GM23338 (cell line): Measurements from ENCODE around the gene GORAB. TPM values are rescaled to one million over a fixed set of nuclear protein-coding genes. Genes with fewer than 3 reads are reported as not detected.

ENCODE experiments used
- ATAC-seq: fragments of 200-7000 bp; cut with Tn5 transposase; 3 replicates; pipeline ENCODE4 v1.9.1; 2020
- DNase-seq: peaks from one replicate; pipeline ENCODE4 v3.0.0-alpha.2; 2015; ENCODE audit warnings: low spot score
- H2AFZ ChIP-seq: fragments of 200-600 bp; sonication (generic); 2 replicates; pipeline ENCODE4 v1.8.0; 2016; ENCODE audit warnings: antibody characterized with exemption, mild to moderate bottlenecking, moderate library complexity
- H3F3A ChIP-seq: fragments of 200-600 bp; sonication (generic); replicated peaks from 2 replicates; pipeline ENCODE4 v1.8.0; 2017; ENCODE audit warnings: antibody characterized with exemption, mixed run types, low read depth
- H3K27ac ChIP-seq: fragments of 200-600 bp; sonication (generic); 2 replicates; pipeline ENCODE4 v1.6.1; 2016; ENCODE audit warnings: low read depth
- H3K27me3 ChIP-seq: fragments of 200-600 bp; sonication (generic); 2 replicates; pipeline ENCODE4 v1.8.0; 2016; ENCODE audit warnings: mild to moderate bottlenecking, mixed run types, moderate library complexity; ENCODE audit not compliant: insufficient read depth
- H3K36me3 ChIP-seq: fragments of 200-600 bp; sonication (generic); 2 replicates; pipeline ENCODE4 v1.8.0; 2016; ENCODE audit warnings: mild to moderate bottlenecking; ENCODE audit not compliant: insufficient read depth
- H3K4me1 ChIP-seq: fragments of 200-600 bp; sonication (generic); 2 replicates; pipeline ENCODE4 v1.8.0; 2016; ENCODE audit warnings: mild to moderate bottlenecking, moderate library complexity; ENCODE audit not compliant: insufficient read depth
- H3K4me2 ChIP-seq: fragments of 200-600 bp; sonication (generic); 2 replicates; pipeline ENCODE4 v1.7.1; 2017; ENCODE audit warnings: mixed run types
- H3K4me3 ChIP-seq: fragments of 200-600 bp; sonication (generic); 2 replicates; pipeline ENCODE4 v1.6.1; 2016; ENCODE audit warnings: mixed run types
- H3K79me2 ChIP-seq: fragments of 200-600 bp; sonication (generic); replicated peaks from 2 replicates; pipeline ENCODE4 v1.8.0; 2017; ENCODE audit warnings: mild to moderate bottlenecking; ENCODE audit not compliant: insufficient read depth
- H3K9me2 ChIP-seq: fragments of 200-600 bp; sonication (generic); 2 replicates; pipeline ENCODE4 v1.8.0; 2017; ENCODE audit not compliant: insufficient read depth
- H4K20me1 ChIP-seq: fragments of 200-600 bp; sonication (generic); replicated peaks from 2 replicates; pipeline ENCODE4 v1.8.0; 2017; ENCODE audit warnings: mild to moderate bottlenecking; ENCODE audit not compliant: insufficient read depth
- H3K27ac Mint-ChIP-seq: 2 replicates; pipeline ENCODE4 v1.8.0; 2020; ENCODE audit warnings: inconsistent platforms, mild to moderate bottlenecking, moderate library complexity, mixed read lengths
- H3K27me3 Mint-ChIP-seq: 3 replicates; pipeline ENCODE4 v1.8.0; 2022; ENCODE audit warnings: low read depth, mild to moderate bottlenecking, moderate library complexity, mixed read lengths, inconsistent platforms; ENCODE audit not compliant: insufficient read depth, poor library complexity
- H3K36me3 Mint-ChIP-seq: 3 replicates; pipeline ENCODE4 v1.8.0; 2021; ENCODE audit warnings: low read depth, mild to moderate bottlenecking, inconsistent platforms, moderate library complexity, mixed read lengths
- H3K4me1 Mint-ChIP-seq: 3 replicates; pipeline ENCODE4 v1.8.0; 2020; ENCODE audit warnings: mild to moderate bottlenecking, inconsistent platforms, mixed read lengths
- H3K4me3 Mint-ChIP-seq: 3 replicates; pipeline ENCODE4 v1.8.0; 2021; ENCODE audit warnings: moderate library complexity, mild to moderate bottlenecking, inconsistent platforms, mixed read lengths
- H3K9me3 Mint-ChIP-seq: 3 replicates; pipeline ENCODE4 v1.8.0; 2020; ENCODE audit warnings: moderate library complexity, mild to moderate bottlenecking, inconsistent platforms, mixed read lengths
- CREB1 ChIP-seq: fragments of 250-450 bp; sonication (Bioruptor Pico); IDR thresholded peaks from 2 replicates; pipeline ENCODE4 v1.5.0; 2020; ENCODE audit warnings: low read depth, mild to moderate bottlenecking, moderate library complexity
- ETS1 ChIP-seq: IDR thresholded peaks from 2 replicates; pipeline ENCODE4 v1.6.1; 2016; ENCODE audit warnings: antibody characterized with exemption
- EZH2 ChIP-seq: fragments of 200-600 bp; sonication (generic); IDR thresholded peaks from one replicate; pipeline ENCODE4 v1.8.0; 2017; ENCODE audit warnings: antibody characterized with exemption, mild to moderate bottlenecking, low read depth; ENCODE audit not compliant: unreplicated experiment
- EZH2phosphoT487 ChIP-seq: fragments of 200-600 bp; sonication (generic); IDR thresholded peaks from one replicate; pipeline ENCODE4 v1.8.1; 2018; ENCODE audit warnings: antibody characterized with exemption; ENCODE audit not compliant: unreplicated experiment
- JUNB ChIP-seq: IDR thresholded peaks from one replicate; pipeline ENCODE4 v1.6.1; 2016; ENCODE audit warnings: antibody characterized with exemption; ENCODE audit not compliant: unreplicated experiment
- NANOG ChIP-seq: IDR thresholded peaks from 2 replicates; pipeline ENCODE4 v1.6.1; 2016; ENCODE audit warnings: antibody characterized with exemption, borderline replicate concordance
- POLR2AphosphoS5 ChIP-seq: IDR thresholded peaks from 2 replicates; pipeline ENCODE4 v1.6.1; 2016; ENCODE audit warnings: antibody characterized with exemption, low read depth
- REST ChIP-seq: IDR thresholded peaks from one replicate; pipeline ENCODE4 v1.6.1; 2018; ENCODE audit warnings: antibody characterized with exemption; ENCODE audit not compliant: unreplicated experiment
- STAT1 ChIP-seq: IDR thresholded peaks from one replicate; pipeline ENCODE4 v1.6.1; 2016; ENCODE audit warnings: antibody characterized with exemption; ENCODE audit not compliant: unreplicated experiment
- ZNF114 ChIP-seq: fragments of 250-450 bp; sonication (Bioruptor Pico); IDR thresholded peaks from 2 replicates; pipeline ENCODE4 v1.5.0; 2020; ENCODE audit warnings: mild to moderate bottlenecking, moderate library complexity
- ZNF331 ChIP-seq: fragments of 250-450 bp; sonication (Bioruptor Pico); IDR thresholded peaks from 2 replicates; pipeline ENCODE4 v1.5.0; 2020; ENCODE audit warnings: low read depth, mild to moderate bottlenecking, moderate library complexity
- ZNF462 ChIP-seq: fragments of 250-450 bp; sonication (Bioruptor Pico); IDR thresholded peaks from 2 replicates; pipeline ENCODE4 v1.5.0; 2020; ENCODE audit warnings: mild to moderate bottlenecking, moderate library complexity
- polyA plus RNA-seq: library from polyadenylated mRNA; unstranded; fragments of >200 nt; fragmentation: Nextera tagmentation; extraction: Ambion mirVana; gene quantifications from 2 replicates; pipeline ENCODE4 v1.2.1, GENCODE V29; 2016
- total RNA-seq: library from RNA; depleted of rRNA; stranded (reverse); fragments of >200 nt; shearing (Covaris generic); gene quantifications from 2 replicates; pipeline ENCODE4 v1.2.3, GENCODE V29; 2014
- TF ChIP-seq, protein P1 (sequence below), 2 experiments: fragments of 200-600 bp in 1 of 2; sonication (generic) in 1 of 2; conservative IDR thresholded peaks; 2 replicates each; pipeline versions ENCODE4 v1.5.1 to v1.6.1; 2016 to 2017; ENCODE audit warnings: antibody characterized with exemption in 2 of 2, low read depth in 2 of 2, mild to moderate bottlenecking in 2 of 2, moderate library complexity in 1 of 2

Gene GORAB
- total and polyA plus RNA-seq, 2 experiments from 2014 or later, result 10.4 to 21.1 TPM

- Histone ChIP-seq H3K27me3 (no peaks in the 10 kb centered on the region), H3K4me2 (no peak overlapping the region)
These were observed 6.0 kb downstream of the GORAB start for GRCh38 chr1:170537798-170538503.

More at GRCh38 chr1:170537798-170538503, 6.0 kb downstream of the GORAB start:
- no peak overlapping the region for H3K27ac Mint-ChIP-seq
- H3K27me3 Mint-ChIP-seq, result no peaks in the 10 kb centered on the region
- DNase-seq (no peak), ATAC-seq (no peak)
- Histone ChIP-seq H2AFZ (no peak overlapping the region), H3K79me2 (peaks cover 58% of the 10 kb centered on the region), H3K4me1 (peaks cover 7% of the 10 kb centered on the region), H3F3A (no peaks in the 10 kb centered on the region), H3K27ac (no peak overlapping the region), H3K9me2 (no peaks in the 10 kb centered on the region), H3K4me3 (no peak overlapping the region), H4K20me1 (no peaks in the 10 kb centered on the region), H3K36me3 (peaks cover 22% of the 10 kb centered on the region; the same call in 1 of the 2 replicates)
- no peak overlapping the region for H3K4me3 Mint-ChIP-seq
- H3K4me1 Mint-ChIP-seq, result no peaks in the 10 kb centered on the region; the same call in 2 of the 3 replicates
- TF ChIP-seq NANOG (no peak), JUNB (no peak), CREB1 (CRISPR knock-in tag) (no peak), ETS1 (no peak), ZNF331 (CRISPR knock-in tag) (no peak), ZNF462 (CRISPR knock-in tag) (no peak), EZH2 (no peak), STAT1 (no peak), EZH2phosphoT487 (no peak), REST (no peak), ZNF114 (CRISPR knock-in tag) (no peak), POLR2AphosphoS5 (no peak)
- TF ChIP-seq, protein P1, sequence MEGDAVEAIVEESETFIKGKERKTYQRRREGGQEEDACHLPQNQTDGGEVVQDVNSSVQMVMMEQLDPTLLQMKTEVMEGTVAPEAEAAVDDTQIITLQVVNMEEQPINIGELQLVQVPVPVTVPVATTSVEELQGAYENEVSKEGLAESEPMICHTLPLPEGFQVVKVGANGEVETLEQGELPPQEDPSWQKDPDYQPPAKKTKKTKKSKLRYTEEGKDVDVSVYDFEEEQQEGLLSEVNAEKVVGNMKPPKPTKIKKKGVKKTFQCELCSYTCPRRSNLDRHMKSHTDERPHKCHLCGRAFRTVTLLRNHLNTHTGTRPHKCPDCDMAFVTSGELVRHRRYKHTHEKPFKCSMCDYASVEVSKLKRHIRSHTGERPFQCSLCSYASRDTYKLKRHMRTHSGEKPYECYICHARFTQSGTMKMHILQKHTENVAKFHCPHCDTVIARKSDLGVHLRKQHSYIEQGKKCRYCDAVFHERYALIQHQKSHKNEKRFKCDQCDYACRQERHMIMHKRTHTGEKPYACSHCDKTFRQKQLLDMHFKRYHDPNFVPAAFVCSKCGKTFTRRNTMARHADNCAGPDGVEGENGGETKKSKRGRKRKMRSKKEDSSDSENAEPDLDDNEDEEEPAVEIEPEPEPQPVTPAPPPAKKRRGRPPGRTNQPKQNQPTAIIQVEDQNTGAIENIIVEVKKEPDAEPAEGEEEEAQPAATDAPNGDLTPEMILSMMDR (conservative IDR thresholded peaks at IDR 0.05; ENCODE audit: low read depth in 2 of 2), result no peak
- no peaks in the 10 kb centered on the region for H3K9me3 Mint-ChIP-seq
- H3K36me3 Mint-ChIP-seq, result peaks cover 36% of the 10 kb centered on the region
